Heart left ventricle (tissue), 16 donors: ENCODE measurements around the gene FOLR2. TPM values are rescaled to one million over a fixed set of nuclear protein-coding genes. Genes with fewer than 3 reads are reported as not detected.

Experiments
- ATAC-seq, 4 donors: fragments of 200-7000 bp; cut with Tn5 transposase; one replicate each; pipeline ENCODE4 v1.9.1; 2020 to 2022; ENCODE audit warnings: moderate library complexity in 4 of 4, mild to moderate bottlenecking in 3 of 4, moderate number of reproducible peaks in 1 of 4
- DNase-seq, 5 donors: peaks; one replicate each; pipeline ENCODE4 v3.0.0-alpha.2; 2020
- H3K27ac ChIP-seq, 12 donors: fragments of 200-600 bp; sonication (generic) in 4 of 12; one replicate each; pipeline versions ENCODE4 v1.5.0 to v1.8.0; 2016 to 2022; ENCODE audit warnings: mild to moderate bottlenecking in 2 of 12
- H3K27me3 ChIP-seq, 9 donors: fragments of 200-600 bp; sonication (generic) in 2 of 9; one replicate each; pipeline versions ENCODE4 v1.5.1 to v1.8.0; 2016 to 2022; ENCODE audit warnings: mild to moderate bottlenecking in 3 of 9
- H3K36me3 ChIP-seq, 9 donors: fragments of 200-600 bp; sonication (generic) in 2 of 9; one replicate each; pipeline versions ENCODE4 v1.5.0 to v1.8.0; 2018 to 2022; ENCODE audit warnings: mild to moderate bottlenecking in 2 of 9
- H3K4me1 ChIP-seq, 12 donors: fragments of 200-600 bp; sonication (generic) in 4 of 12; one replicate each; pipeline versions ENCODE4 v1.5.0 to v1.8.0; 2016 to 2022; ENCODE audit warnings: mild to moderate bottlenecking in 3 of 12
- H3K4me3 ChIP-seq, 12 donors: fragments of 200-600 bp; sonication (generic) in 4 of 12; one replicate each; pipeline versions ENCODE4 v1.5.0 to v1.8.0; 2017 to 2022; ENCODE audit warnings: mild to moderate bottlenecking in 9 of 12, moderate library complexity in 4 of 12
- H3K9me3 ChIP-seq, 12 donors: fragments of 200-600 bp; sonication (generic) in 4 of 12; one replicate each; pipeline versions ENCODE4 v1.5.0 to v1.8.0; 2016 to 2022; ENCODE audit warnings: mild to moderate bottlenecking in 1 of 12
- POLR2A ChIP-seq, 2 donors: fragments of 450-650 bp; IDR thresholded peaks; one replicate each; pipeline ENCODE4 v1.6.1; 2017; ENCODE audit warnings: antibody characterized with exemption in 2 of 2, mild to moderate bottlenecking in 2 of 2, moderate library complexity in 2 of 2
- WGBS, 4 donors: extraction: QIAGEN DNeasy Blood & Tissue Kit in 2 of 4; methylation state at CpG; one replicate each; pipeline versions ENCODE4 v1.1.5 to v1.1.7; 2013 to 2018; 5-methylcytosine and 5-hydroxymethylcytosine counted together
- intact Hi-C, 10 donors: fragments of 100-400 bp; cut with DNase I; formaldehyde crosslinking; loops; one replicate each; pipeline versions ENCODE4 v1.11.1 to v1.14.2; 2022
- polyA plus RNA-seq, 2 donors: library from polyadenylated mRNA; stranded (reverse); fragments of 200-250 nt; gene quantifications; one replicate each; pipeline ENCODE4 v1.2.3, GENCODE V29; 2013
- total RNA-seq, 9 donors: library from RNA; depleted of rRNA in 2 of 9; stranded (reverse); fragments of >200 nt in 2 of 9; fragmentation: NEBNext Ultra II Directional in 3 of 9; extraction: Animal tissue kit (Norgen Biotek cat#: 25700) in 3 of 9; gene quantifications; one replicate each; pipeline versions ENCODE4 v1.1.0 to v1.2.4, GENCODE V29; 2016 to 2023
- TF ChIP-seq, protein P1 (sequence below), 12 donors: fragments of 200-600 bp; sonication (generic) in 4 of 12; IDR thresholded peaks; one replicate each; pipeline versions ENCODE4 v1.5.0 to v1.8.0; 2018 to 2022; ENCODE audit warnings: antibody characterized with exemption in 12 of 12, mild to moderate bottlenecking in 5 of 12
- donor health status: ischemic (EF 13 %, LVEDD 7.1; RV severe dilation, severe dysfunction).
- donor health status: healthy with polysubstance abuse.
- donor health status: DM: no; HTN: yes; CAD: no.
- donor health status: DM: no; HTN: no; CAD: no.
- donor health status: ischemic (EF 25% LVEDD 6.9; RV normal size, moderate dysfunction).
- donor health status: ischemic (EF 25% LVEDD 5.7; RV mildly dilated, moderate dysfunction).
- donor health status: healthy.
- donor health status: DM: yes; HTN: yes; CAD: no.
- donor health status: ischemic (EF 35%, LVEDD 5.7; RV mildly dilated, moderate dysfunction).
- donor health status: nonischemic (EF 11% LVEDD 7.7; RV severe dilation, severe dysfunction).
- donor health status: DM: yes; HTN: yes; CAD: no.
- donor health status: PGD.
- donor health status: ischemic (EF 29% LVEDD 5.4; RV normal size, mild dysfunction).
- donor health status: nonischemic (EF 23%, LVEDD 6.1; RV moderate dilation, normal function).

Gene FOLR2
- total and polyA plus RNA-seq, 11 donors: 5.0 to 136 (median 14.6) TPM

DNA sequence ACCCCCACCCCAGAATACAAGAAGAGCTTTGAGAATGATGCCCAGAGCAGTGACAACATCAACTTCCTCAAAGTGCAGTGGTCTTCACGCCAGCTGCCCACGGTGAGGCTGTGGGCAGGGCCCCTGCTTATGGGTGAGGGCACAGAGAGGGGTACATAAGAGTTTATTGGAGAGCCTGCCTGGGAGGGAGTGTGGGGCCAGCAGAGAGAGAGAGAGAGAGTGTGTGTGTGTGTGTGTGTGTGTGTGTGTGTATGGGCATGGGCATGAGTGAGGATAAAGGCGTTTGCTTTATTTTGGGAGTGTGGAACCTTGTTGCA is 17.9 kb downstream of the FOLR2 start:
- H3K9me3 ChIP-seq: no peaks in the 10 kb centered on the region
- 71 to 86% (median 80%) methylated on average over 3 of the region's 3 CpGs for WGBS, 4 donors
- peaks cover 0 to 89% (median 85%) of the 10 kb centered on the region in 9 donors for H3K36me3 ChIP-seq
- intact Hi-C loops: loop anchor here in 1 of 10 donors (10.0 kb wide), 1 partner anchor 180 kb away; no protein-coding TSS in a partner anchor
- no peak overlapping the region for H3K4me3 ChIP-seq
- ATAC-seq (no peak), DNase-seq (no peak)
- H3K27me3 ChIP-seq: peaks cover 0 to 5% (median 0%) of the 10 kb centered on the region in 9 donors
- no peak for TF ChIP-seq POLR2A (IDR thresholded peaks at IDR 0.05)
- TF ChIP-seq, protein P1, sequence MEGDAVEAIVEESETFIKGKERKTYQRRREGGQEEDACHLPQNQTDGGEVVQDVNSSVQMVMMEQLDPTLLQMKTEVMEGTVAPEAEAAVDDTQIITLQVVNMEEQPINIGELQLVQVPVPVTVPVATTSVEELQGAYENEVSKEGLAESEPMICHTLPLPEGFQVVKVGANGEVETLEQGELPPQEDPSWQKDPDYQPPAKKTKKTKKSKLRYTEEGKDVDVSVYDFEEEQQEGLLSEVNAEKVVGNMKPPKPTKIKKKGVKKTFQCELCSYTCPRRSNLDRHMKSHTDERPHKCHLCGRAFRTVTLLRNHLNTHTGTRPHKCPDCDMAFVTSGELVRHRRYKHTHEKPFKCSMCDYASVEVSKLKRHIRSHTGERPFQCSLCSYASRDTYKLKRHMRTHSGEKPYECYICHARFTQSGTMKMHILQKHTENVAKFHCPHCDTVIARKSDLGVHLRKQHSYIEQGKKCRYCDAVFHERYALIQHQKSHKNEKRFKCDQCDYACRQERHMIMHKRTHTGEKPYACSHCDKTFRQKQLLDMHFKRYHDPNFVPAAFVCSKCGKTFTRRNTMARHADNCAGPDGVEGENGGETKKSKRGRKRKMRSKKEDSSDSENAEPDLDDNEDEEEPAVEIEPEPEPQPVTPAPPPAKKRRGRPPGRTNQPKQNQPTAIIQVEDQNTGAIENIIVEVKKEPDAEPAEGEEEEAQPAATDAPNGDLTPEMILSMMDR (IDR thresholded peaks at IDR 0.05): no peak
- H3K27ac ChIP-seq: no peak overlapping the region
- H3K4me1 ChIP-seq: peaks cover 0 to 40% (median 21%) of the 10 kb centered on the region in 12 donors

- intact Hi-C loops: loop anchor here in 1 of 10 donors (10.0 kb wide), 1 partner anchor 180 kb away; no protein-coding TSS in a partner anchor
- Histone ChIP-seq H3K36me3 (peaks cover 0 to 85% (median 80%) of the 10 kb centered on the region in 9 donors), H3K27me3 (peaks cover 0 to 9% (median 0%) of the 10 kb centered on the region in 9 donors), H3K4me1 (peaks cover 0 to 44% (median 24%) of the 10 kb centered on the region in 12 donors), H3K9me3 (no peaks in the 10 kb centered on the region), H3K4me3 (no peak overlapping the region), H3K27ac (no peak overlapping the region)
- WGBS, 4 donors: 81 to 93% (median 88%) methylated on average over 4 of the region's 4 CpGs
- no peak for TF ChIP-seq POLR2A (IDR thresholded peaks at IDR 0.05)
- TF ChIP-seq, protein P1 (IDR thresholded peaks at IDR 0.05): no peak
- DNase-seq (no peak), ATAC-seq (no peak)
Measured at GRCh38 chr11:72234920-72235319, 18.3 kb downstream of the FOLR2 start.

DNA sequence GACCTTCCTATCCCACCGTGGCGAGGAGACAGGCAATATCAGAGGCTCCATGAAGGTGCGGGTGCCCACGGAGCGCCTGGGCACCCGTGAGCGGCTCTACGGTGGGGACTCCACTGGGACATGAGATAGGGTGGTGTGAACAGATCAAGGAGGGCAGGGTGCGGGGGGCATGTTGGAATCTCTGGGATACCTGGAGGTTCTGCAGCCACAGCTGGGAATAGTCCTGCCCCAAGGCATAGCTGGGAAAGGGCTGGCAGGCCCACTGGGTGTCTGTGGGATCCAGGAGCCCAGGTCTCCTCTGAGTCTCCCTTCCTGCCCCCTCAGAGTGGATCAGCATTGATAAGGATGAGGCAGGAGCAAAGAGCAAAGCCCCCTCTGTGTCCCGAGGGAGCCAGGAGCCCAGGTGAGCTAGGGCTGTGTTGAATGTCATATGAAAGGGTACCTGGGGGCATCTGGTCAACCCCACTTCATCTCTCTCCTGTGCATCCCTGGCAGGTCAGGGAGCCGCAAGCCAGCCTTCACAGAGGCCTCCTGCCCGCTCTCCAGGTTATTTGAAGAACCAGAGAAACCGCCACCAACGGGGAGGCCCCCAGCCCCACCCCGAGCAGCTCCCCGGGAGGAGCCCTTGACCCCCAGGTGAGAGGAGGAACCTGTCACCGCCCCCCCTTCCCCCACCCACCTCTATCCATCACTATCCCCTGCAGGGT is 18.9 kb downstream of the FOLR2 start:
- ATAC-seq: no peak
- intact Hi-C loops: loop anchor here in 1 of 10 donors (10.0 kb wide), 1 partner anchor 179 kb away; no protein-coding TSS in a partner anchor

More for the DNA sequence above, 18.9 kb downstream of the FOLR2 start:
- H3K36me3 ChIP-seq: peaks cover 0 to 79% (median 74%) of the 10 kb centered on the region in 9 donors
- 89 to 95% (median 90%) methylated on average over 14 to 17 of the region's 17 CpGs for WGBS, 4 donors
- peaks cover 0 to 50% (median 30%) of the 10 kb centered on the region in 12 donors for H3K4me1 ChIP-seq
- no peaks in the 10 kb centered on the region for H3K9me3 ChIP-seq
- no peak for DNase-seq
- H3K4me3 ChIP-seq: no peak overlapping the region
- H3K27me3 ChIP-seq: peaks cover 0 to 15% (median under 1%) of the 10 kb centered on the region in 9 donors
- peak overlapping the region in 1 of 12 donors; percentile 55 for H3K27ac ChIP-seq
- TF ChIP-seq, protein P1 (IDR thresholded peaks at IDR 0.05): no peak
- TF ChIP-seq POLR2A (IDR thresholded peaks at IDR 0.05): no peak
